CD14-positive monocyte (primary cell): Measurements from ENCODE around the gene RGS7. TPM values are rescaled to one million over a fixed set of nuclear protein-coding genes. Genes with fewer than 3 reads are reported as not detected.

Experiments
- DNase-seq, 3 donors: peaks; one replicate each; pipeline ENCODE4 v3.0.0-alpha.2; 2011 to 2022
- H2AFZ ChIP-seq: 2 replicates; pipeline ENCODE4 v1.6.0; 2012; ENCODE audit warnings: mild to moderate bottlenecking, low read depth, low read length, inconsistent platforms; ENCODE audit not compliant: insufficient read depth, poor library complexity, severe bottlenecking
- H3K27ac ChIP-seq, 2 donors: 1 replicate in 1 of 2; 2 replicates in 1 of 2; pipeline ENCODE4 v1.5.1; 2012 to 2013; ENCODE audit warnings: low read length in 2 of 2, control low read depth in 1 of 2, inconsistent platforms in 1 of 2, low read depth in 1 of 2, mild to moderate bottlenecking in 1 of 2
- H3K27me3 ChIP-seq, 2 donors: one replicate each; pipeline versions ENCODE4 v1.6.0 to v1.6.1; 2011 to 2013; ENCODE audit warnings: low read length in 2 of 2; ENCODE audit not compliant: control insufficient read depth in 2 of 2, insufficient read depth in 2 of 2
- H3K36me3 ChIP-seq, 2 donors: replicated peaks in 1 of 2; 1 replicate in 1 of 2; 2 replicates in 1 of 2; pipeline versions ENCODE4 v1.5.1 to v1.6.1; 2012 to 2013; ENCODE audit warnings: low read length in 2 of 2, control low read depth in 1 of 2, inconsistent platforms in 1 of 2, mild to moderate bottlenecking in 1 of 2; ENCODE audit not compliant: insufficient read depth in 2 of 2, control insufficient read depth in 1 of 2
- H3K4me1 ChIP-seq, 2 donors: 1 replicate in 1 of 2; 2 replicates in 1 of 2; pipeline versions ENCODE4 v1.5.1 to v1.6.1; 2012 to 2013; ENCODE audit warnings: low read length in 2 of 2, control low read depth in 1 of 2, inconsistent platforms in 1 of 2, mild to moderate bottlenecking in 1 of 2, moderate library complexity in 1 of 2; ENCODE audit not compliant: insufficient read depth in 2 of 2, control insufficient read depth in 1 of 2
- H3K4me2 ChIP-seq: replicated peaks from 2 replicates; pipeline ENCODE3; 2012; ENCODE audit warnings: low read length, moderate library complexity, mild to moderate bottlenecking; ENCODE audit not compliant: poor library complexity, severe bottlenecking; ENCODE audit errors: extremely low read depth
- H3K4me3 ChIP-seq, 3 experiments: fragments of 200-600 bp in 1 of 3; sonication (generic) in 1 of 3; replicated peaks in 1 of 3; 1 replicate in 2 of 3; 2 replicates in 1 of 3; pipeline ENCODE4 v1.5.1; 2011 to 2013; ENCODE audit warnings: low read length in 3 of 3, mild to moderate bottlenecking in 3 of 3, control low read depth in 2 of 3, low read depth in 2 of 3, inconsistent platforms in 1 of 3, moderate library complexity in 1 of 3
- H3K79me2 ChIP-seq: 2 replicates; pipeline ENCODE4 v1.6.0; 2012; ENCODE audit warnings: mild to moderate bottlenecking, control low read depth, inconsistent platforms, low read length, moderate library complexity; ENCODE audit not compliant: insufficient read depth
- H3K9ac ChIP-seq: 2 replicates; pipeline ENCODE4 v1.6.0; 2017; ENCODE audit warnings: low read length, mild to moderate bottlenecking; ENCODE audit not compliant: insufficient read depth, poor library complexity, severe bottlenecking
- H3K9me3 ChIP-seq, 2 donors: replicated peaks in 1 of 2; 1 replicate in 1 of 2; 2 replicates in 1 of 2; pipeline versions ENCODE4 v1.5.1 to v1.6.1; 2012 to 2013; ENCODE audit warnings: low read length in 2 of 2, control low read depth in 1 of 2; ENCODE audit not compliant: control insufficient read depth in 1 of 2, insufficient read depth in 1 of 2
- H4K20me1 ChIP-seq: 2 replicates; pipeline ENCODE4 v1.6.0; 2012; ENCODE audit warnings: mild to moderate bottlenecking, low read length, control low read depth, moderate library complexity; ENCODE audit not compliant: insufficient read depth
- H3K27ac Mint-ChIP-seq, 7 donors: one replicate each; pipeline ENCODE4 v1.8.0; 2020; ENCODE audit warnings: mild to moderate bottlenecking in 7 of 7, mixed read lengths in 7 of 7, moderate library complexity in 6 of 7, inconsistent platforms in 2 of 7
- H3K27me3 Mint-ChIP-seq, 3 donors: one replicate each; pipeline ENCODE4 v1.8.0; 2021 to 2022; ENCODE audit warnings: low read depth in 3 of 3, mild to moderate bottlenecking in 3 of 3, mixed read lengths in 3 of 3, moderate library complexity in 3 of 3, inconsistent platforms in 1 of 3
- H3K36me3 Mint-ChIP-seq, 2 donors: one replicate each; pipeline ENCODE4 v1.8.0; 2020; ENCODE audit warnings: mixed read lengths in 2 of 2, inconsistent platforms in 1 of 2, mild to moderate bottlenecking in 1 of 2
- H3K4me1 Mint-ChIP-seq: one replicate; pipeline ENCODE4 v1.8.0; 2020; ENCODE audit warnings: mild to moderate bottlenecking, mixed read lengths
- H3K4me3 Mint-ChIP-seq, 2 donors: one replicate each; pipeline ENCODE4 v1.8.0; 2020; ENCODE audit warnings: mild to moderate bottlenecking in 2 of 2, mixed read lengths in 2 of 2, moderate library complexity in 1 of 2
- H3K9me3 Mint-ChIP-seq, 7 donors: one replicate each; pipeline ENCODE4 v1.8.0; 2020 to 2022; ENCODE audit warnings: mixed read lengths in 7 of 7, mild to moderate bottlenecking in 6 of 7, moderate library complexity in 6 of 7, inconsistent platforms in 2 of 7
- WGBS: methylation state at CpG from one replicate; pipeline ENCODE4 v1.1.5; 2013; ENCODE audit warnings: missing lambda C conversion rate; ENCODE audit not compliant: insufficient coverage; 5-methylcytosine and 5-hydroxymethylcytosine counted together
- intact Hi-C, 2 donors: fragments of 100-400 bp; cut with micrococcal nuclease; formaldehyde crosslinking; loops; one replicate each; pipeline versions ENCODE4 v1.15.0 to v1.15.1; 2023
- polyA plus RNA-seq, 3 donors: library from polyadenylated mRNA; depleted of rRNA in 1 of 3; unstranded in 2 of 3; stranded (reverse) in 1 of 3; fragments of 300-500 nt in 2 of 3; fragments of >200 nt in 1 of 3; fragmentation: Illumina TruSeq in 2 of 3; gene quantifications; 1 replicate in 2 of 3; 2 replicates in 1 of 3; pipeline ENCODE4 v1.2.3, GENCODE V29; 2012 to 2021
- TF ChIP-seq, protein P1 (sequence below): fragments of 200-600 bp; IDR thresholded peaks from one replicate; pipeline ENCODE4 v1.8.0; 2022; ENCODE audit warnings: antibody characterized with exemption, mild to moderate bottlenecking

RGS7 gene
- polyA plus RNA-seq, 3 donors: not detected

DNA sequence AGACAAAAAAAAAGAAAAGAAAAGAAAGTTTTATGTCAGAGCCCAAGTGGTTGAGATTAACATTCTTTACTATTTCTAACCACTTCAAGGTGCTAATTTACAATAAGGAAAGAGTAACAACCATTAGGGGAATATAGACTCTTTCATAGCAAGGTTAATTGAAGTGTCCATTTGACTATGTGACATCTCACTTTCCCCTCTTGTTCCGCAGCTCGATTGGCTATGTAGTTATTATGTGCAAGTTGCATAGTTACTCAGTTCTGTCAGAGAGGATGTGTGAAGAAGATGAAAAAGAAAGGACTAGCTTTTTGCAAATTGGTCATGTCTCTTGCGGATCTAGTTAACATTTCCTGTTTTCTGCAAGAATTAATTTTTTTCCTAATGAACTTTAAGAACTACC lies 273.7 kb downstream of the RGS7 start:
- WGBS: no CpG with 5 or more reads among the region's 3 CpGs

DNA sequence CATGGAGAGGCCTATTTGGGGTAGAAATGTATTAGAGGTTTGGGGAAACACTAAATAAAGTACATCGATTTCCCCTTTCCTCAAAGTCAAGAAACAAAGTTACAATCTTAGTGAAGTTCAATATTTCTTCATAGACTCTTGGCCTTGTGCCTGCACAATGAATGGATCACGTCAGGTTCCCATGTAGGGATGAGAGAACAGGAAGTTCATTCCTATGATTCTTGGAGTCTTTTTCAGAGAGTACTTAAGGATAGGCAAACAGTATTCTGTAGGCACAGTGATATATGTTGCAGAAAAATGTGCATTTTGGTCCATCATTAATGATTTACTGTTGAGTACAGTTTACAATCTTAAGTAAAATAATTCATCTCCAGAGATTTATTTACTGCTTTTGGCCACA lies 275.5 kb downstream of the RGS7 start:
- H3K36me3 ChIP-seq: no peaks in the 10 kb centered on the region
- no peak overlapping the region for H3K27ac ChIP-seq
- Mint-ChIP-seq H3K36me3 (no peaks in the 10 kb centered on the region), H3K4me3 (no peak overlapping the region), H3K4me1 (no peaks in the 10 kb centered on the region), H3K27me3 (peaks cover 0 to 2% (median 0%) of the 10 kb centered on the region in 3 donors), H3K27ac (no peak overlapping the region), H3K9me3 (peaks cover 0 to 7% (median 1%) of the 10 kb centered on the region in 7 donors)
- H3K9ac ChIP-seq: no peak overlapping the region
- H3K9me3 ChIP-seq: no peaks in the 10 kb centered on the region
- no peaks in the 10 kb centered on the region for H3K27me3 ChIP-seq
- DNase-seq: no peak
- no peaks in the 10 kb centered on the region for H3K4me1 ChIP-seq
- no peak overlapping the region for H2AFZ ChIP-seq
- intact Hi-C loops: no loop called here
- no peaks in the 10 kb centered on the region for H3K79me2 ChIP-seq
- TF ChIP-seq, protein P1, sequence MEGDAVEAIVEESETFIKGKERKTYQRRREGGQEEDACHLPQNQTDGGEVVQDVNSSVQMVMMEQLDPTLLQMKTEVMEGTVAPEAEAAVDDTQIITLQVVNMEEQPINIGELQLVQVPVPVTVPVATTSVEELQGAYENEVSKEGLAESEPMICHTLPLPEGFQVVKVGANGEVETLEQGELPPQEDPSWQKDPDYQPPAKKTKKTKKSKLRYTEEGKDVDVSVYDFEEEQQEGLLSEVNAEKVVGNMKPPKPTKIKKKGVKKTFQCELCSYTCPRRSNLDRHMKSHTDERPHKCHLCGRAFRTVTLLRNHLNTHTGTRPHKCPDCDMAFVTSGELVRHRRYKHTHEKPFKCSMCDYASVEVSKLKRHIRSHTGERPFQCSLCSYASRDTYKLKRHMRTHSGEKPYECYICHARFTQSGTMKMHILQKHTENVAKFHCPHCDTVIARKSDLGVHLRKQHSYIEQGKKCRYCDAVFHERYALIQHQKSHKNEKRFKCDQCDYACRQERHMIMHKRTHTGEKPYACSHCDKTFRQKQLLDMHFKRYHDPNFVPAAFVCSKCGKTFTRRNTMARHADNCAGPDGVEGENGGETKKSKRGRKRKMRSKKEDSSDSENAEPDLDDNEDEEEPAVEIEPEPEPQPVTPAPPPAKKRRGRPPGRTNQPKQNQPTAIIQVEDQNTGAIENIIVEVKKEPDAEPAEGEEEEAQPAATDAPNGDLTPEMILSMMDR: no peak
- no peak overlapping the region for H3K4me2 ChIP-seq
- H4K20me1 ChIP-seq: no peaks in the 10 kb centered on the region
- no CpG with 5 or more reads among the region's 2 CpGs for WGBS
- no peak overlapping the region for H3K4me3 ChIP-seq

More for the DNA sequence above, 273.7 kb downstream of the RGS7 start:
- Mint-ChIP-seq H3K27ac (no peak overlapping the region), H3K9me3 (peaks cover 0 to 9% (median 5%) of the 10 kb centered on the region in 7 donors), H3K36me3 (no peaks in the 10 kb centered on the region), H3K4me3 (no peak overlapping the region), H3K4me1 (no peaks in the 10 kb centered on the region), H3K27me3 (peaks cover 0 to 4% (median 0%) of the 10 kb centered on the region in 3 donors)
- TF ChIP-seq, protein P1: no peak
- H3K9ac ChIP-seq: no peak overlapping the region
- no peaks in the 10 kb centered on the region for H4K20me1 ChIP-seq
- no peak overlapping the region for H3K4me3 ChIP-seq
- H2AFZ ChIP-seq: no peak overlapping the region
- no peaks in the 10 kb centered on the region for H3K36me3 ChIP-seq
- no peaks in the 10 kb centered on the region for H3K9me3 ChIP-seq
- intact Hi-C loops: no loop called here
- no peaks in the 10 kb centered on the region for H3K27me3 ChIP-seq
- H3K4me2 ChIP-seq: no peak overlapping the region
- no peak for DNase-seq
- no peaks in the 10 kb centered on the region for H3K79me2 ChIP-seq
- H3K4me1 ChIP-seq: no peaks in the 10 kb centered on the region
- H3K27ac ChIP-seq: no peak overlapping the region
